Prostate gland (tissue), 2 donors: ENCODE results near the gene POU2F1.

Source experiments
- CTCF ChIP-seq, 4 experiments: fragments of 200-600 bp in 2 of 4; fragments of 450-650 bp in 2 of 4; sonication (generic) in 2 of 4; IDR thresholded peaks; 1 replicate in 3 of 4; 2 replicates in 1 of 4; pipeline ENCODE4 v1.5.1; 2016 to 2019; ENCODE audit warnings: antibody characterized with exemption in 4 of 4, mild to moderate bottlenecking in 2 of 4, moderate library complexity in 2 of 4
- POLR2A ChIP-seq: fragments of 450-650 bp; IDR thresholded peaks from one replicate; pipeline ENCODE4 v1.6.1; 2016; ENCODE audit warnings: antibody characterized with exemption, mild to moderate bottlenecking
- POLR2AphosphoS5 ChIP-seq: sonication (generic); formaldehyde crosslinking; IDR thresholded peaks from one replicate; pipeline ENCODE4 v1.6.1; 2017; ENCODE audit warnings: antibody characterized with exemption

- TF ChIP-seq CTCF (IDR thresholded peaks at IDR 0.05): no peak
- TF ChIP-seq POLR2A: no peak
- TF ChIP-seq POLR2AphosphoS5: no peak
Observed at GRCh38 chr1:167305059-167305705, 84.5 kb downstream of the POU2F1 start.
